WI38 (cell line): ENCODE data around the gene COX6B1.
A peak's percentile ranks its signal among the peaks of the same experiment; 100 is the strongest.

ENCODE experiments used
- H3K4me3 ChIP-seq: 2 replicates; pipeline ENCODE4 v1.5.1; 2011; ENCODE audit warnings: low read depth, mild to moderate bottlenecking, control low read depth, low read length
- CTCF ChIP-seq: IDR thresholded peaks from 2 replicates; pipeline ENCODE4 v1.5.1; 2012; ENCODE audit warnings: low read depth, mild to moderate bottlenecking, control low read depth, low read length

The COX6B1 gene

GRCh38 chr19:35622750-35623149 is 25.4 kb upstream of the COX6B1 start:
- H3K4me3 ChIP-seq, result no peak overlapping the region

GRCh38 chr19:35623327-35624010 is 24.7 kb upstream of the COX6B1 start:
- TF ChIP-seq CTCF, result no peak

More at GRCh38 chr19:35622750-35623149, 25.4 kb upstream of the COX6B1 start:
- no peak for TF ChIP-seq CTCF

GRCh38 chr19:35628264-35628564 is 19.9 kb upstream of the COX6B1 start:
- no peak for TF ChIP-seq CTCF
- peak overlapping the region; percentile 98 for H3K4me3 ChIP-seq

More at GRCh38 chr19:35623327-35624010, 24.7 kb upstream of the COX6B1 start:
- no peak overlapping the region for H3K4me3 ChIP-seq

GRCh38 chr19:35628565-35629331 is 19.4 kb upstream of the COX6B1 start, which contains the start of gene RBM42:
Gene RBM42, plus strand, starts transcription at chr19:35629036. Its CDS starts 118 bp downstream, at chr19:35629154.
- TF ChIP-seq CTCF, result no peak
- peak within 1 kb of the TSS; percentile 98 for H3K4me3 ChIP-seq

- TF ChIP-seq CTCF, result no peak
- peak overlapping the region; percentile 98 for H3K4me3 ChIP-seq
These were observed 18.8 kb upstream of the COX6B1 start for GRCh38 chr19:35629332-35629633.

- no peak overlapping the region for H3K4me3 ChIP-seq
- TF ChIP-seq CTCF, result no peak
These were observed 14.2 kb upstream of the COX6B1 start for GRCh38 chr19:35633727-35634440.

GRCh38 chr19:35636651-35637050 is 11.5 kb upstream of the COX6B1 start:
- TF ChIP-seq CTCF, result no peak
- H3K4me3 ChIP-seq, result no peak overlapping the region
